BLaER1 (cell line): ENCODE results near the gene TPGS1.

Source experiments
- H3K27ac ChIP-seq: shearing (Covaris generic); formaldehyde crosslinking; 2 replicates; pipeline ENCODE4 v1.8.1; 2022
- H3K27me3 ChIP-seq: shearing (Covaris generic); formaldehyde crosslinking; 2 replicates; pipeline ENCODE4 v1.8.1; 2022
- H3K36me3 ChIP-seq: shearing (Covaris generic); formaldehyde crosslinking; 2 replicates; pipeline ENCODE4 v1.8.1; 2022
- H3K4me1 ChIP-seq: shearing (Covaris generic); formaldehyde crosslinking; 2 replicates; pipeline ENCODE4 v1.8.1; 2022
- H3K4me2 ChIP-seq: shearing (Covaris generic); formaldehyde crosslinking; 2 replicates; pipeline ENCODE4 v1.8.1; 2022
- H3K4me3 ChIP-seq: shearing (Covaris generic); formaldehyde crosslinking; 2 replicates; pipeline ENCODE4 v1.8.1; 2022
- H3K9ac ChIP-seq: shearing (Covaris generic); formaldehyde crosslinking; 2 replicates; pipeline ENCODE4 v1.8.1; 2022
- H3K9me3 ChIP-seq: shearing (Covaris generic); formaldehyde crosslinking; 2 replicates; pipeline ENCODE4 v1.8.1; 2022
- H4K20me1 ChIP-seq: shearing (Covaris generic); formaldehyde crosslinking; 2 replicates; pipeline ENCODE4 v1.8.1; 2022
- Cebpa-rat ChIP-seq: shearing (Covaris generic); IDR thresholded peaks from 2 replicates; pipeline ENCODE4 v1.8.1; 2022

Gene TPGS1

GRCh38 chr19:532561-533363, 25.5 kb downstream of the TPGS1 start:
- Histone ChIP-seq H3K27ac (peak overlapping the region; percentile 90), H3K9me3 (no peaks in the 10 kb centered on the region), H3K4me2 (peak overlapping the region; percentile 99), H3K4me3 (peak overlapping the region; percentile 87), H3K27me3 (no peaks in the 10 kb centered on the region), H3K36me3 (peaks cover 36% of the 10 kb centered on the region), H3K4me1 (peaks cover 24% of the 10 kb centered on the region), H3K9ac (peak overlapping the region; percentile 90), H4K20me1 (peaks cover 54% of the 10 kb centered on the region)
- TF ChIP-seq Cebpa-rat = no peak

- H3K27ac ChIP-seq = peak overlapping the region; percentile 90
- no peak for TF ChIP-seq Cebpa-rat
- peak overlapping the region; percentile 87 for H3K4me3 ChIP-seq
- peaks cover 61% of the 10 kb centered on the region for H4K20me1 ChIP-seq
- no peaks in the 10 kb centered on the region for H3K27me3 ChIP-seq
- H3K9ac ChIP-seq = peak overlapping the region; percentile 90
- peaks cover 43% of the 10 kb centered on the region for H3K36me3 ChIP-seq
- H3K4me1 ChIP-seq = peaks cover 31% of the 10 kb centered on the region
- no peaks in the 10 kb centered on the region for H3K9me3 ChIP-seq
- H3K4me2 ChIP-seq = peak overlapping the region; percentile 99
Observed at GRCh38 chr19:533364-534058, 26.2 kb downstream of the TPGS1 start.

DNA sequence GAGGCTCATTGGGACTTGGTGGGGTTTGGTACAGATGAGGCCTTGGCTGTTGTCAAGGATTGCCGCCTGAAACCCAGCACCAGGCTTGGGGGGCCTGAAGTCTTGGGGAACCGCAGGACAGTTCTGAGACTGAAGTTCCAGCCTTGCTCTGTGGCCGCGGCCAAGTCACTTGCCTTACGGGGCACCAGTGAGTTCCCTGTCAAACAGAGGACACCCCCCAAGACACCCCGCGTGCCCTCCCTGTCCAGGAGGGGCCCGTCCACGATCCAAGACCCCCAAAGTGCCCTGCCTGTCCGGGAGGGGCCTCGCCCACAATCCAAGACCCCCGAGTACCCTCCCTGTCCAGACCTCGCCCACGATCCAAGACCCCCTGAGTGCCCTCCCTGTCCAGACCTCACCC, 26.8 kb downstream of the TPGS1 start:
- H4K20me1 ChIP-seq = peaks cover 67% of the 10 kb centered on the region
- H3K9ac ChIP-seq = peak overlapping the region; percentile 90
- no peaks in the 10 kb centered on the region for H3K27me3 ChIP-seq
- peaks cover 37% of the 10 kb centered on the region for H3K4me1 ChIP-seq
- peak overlapping the region; percentile 90 for H3K27ac ChIP-seq
- peaks cover 49% of the 10 kb centered on the region for H3K36me3 ChIP-seq
- H3K4me2 ChIP-seq = peak overlapping the region; percentile 99
- no peak for TF ChIP-seq Cebpa-rat
- peak overlapping the region; percentile 87 for H3K4me3 ChIP-seq
- no peaks in the 10 kb centered on the region for H3K9me3 ChIP-seq

DNA sequence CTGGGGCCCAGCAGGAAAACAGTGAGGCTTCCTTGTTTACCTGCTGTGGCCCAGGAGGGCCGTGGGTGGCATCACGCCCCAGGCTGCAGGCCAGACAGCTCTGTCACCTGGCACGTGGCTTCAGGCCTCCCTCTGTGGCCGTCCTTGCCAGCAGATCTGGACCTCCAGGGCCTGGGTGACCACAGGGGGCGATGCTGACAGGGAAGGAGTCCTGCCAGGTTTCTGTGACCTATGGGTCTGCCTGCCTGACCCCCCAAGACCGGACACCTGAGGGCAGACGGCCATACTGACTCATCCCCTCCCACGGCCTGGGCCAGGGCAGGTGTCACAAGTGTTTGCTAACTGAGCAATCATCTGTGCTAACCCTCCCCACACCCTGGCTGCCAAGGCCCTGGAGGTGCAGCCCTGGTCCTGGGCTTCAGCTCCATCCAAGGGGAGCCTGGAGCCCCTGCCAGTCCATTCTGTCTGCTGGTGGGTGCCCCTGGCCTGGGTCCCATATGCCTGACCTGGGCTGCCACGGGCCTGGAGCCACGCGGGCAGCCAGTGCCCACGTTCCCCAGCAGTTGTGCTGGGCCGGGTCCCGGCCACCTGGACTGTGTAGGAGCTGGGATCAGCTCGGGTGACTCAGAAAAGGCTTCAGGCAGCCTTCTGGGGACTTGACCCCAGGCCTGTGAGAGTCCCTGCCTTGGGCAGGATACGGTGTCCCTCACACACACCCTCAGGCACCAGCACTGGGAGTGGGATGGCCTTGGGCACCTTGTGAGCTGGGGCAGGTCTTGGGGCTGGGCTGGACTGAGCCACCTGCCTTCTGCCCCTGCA, 27.9 kb downstream of the TPGS1 start:
- H3K27me3 ChIP-seq = no peaks in the 10 kb centered on the region
- peaks cover 73% of the 10 kb centered on the region for H4K20me1 ChIP-seq
- H3K4me3 ChIP-seq = no peak overlapping the region
- H3K4me2 ChIP-seq = no peak overlapping the region
- H3K36me3 ChIP-seq = peaks cover 57% of the 10 kb centered on the region
- H3K27ac ChIP-seq = 0 out of 2 replicates have a peak overlapping the region, but pooled peaks have one; percentile 6
- no peak overlapping the region for H3K9ac ChIP-seq
- H3K9me3 ChIP-seq = no peaks in the 10 kb centered on the region
- no peak for TF ChIP-seq Cebpa-rat
- H3K4me1 ChIP-seq = peaks cover 42% of the 10 kb centered on the region

GRCh38 chr19:536031-536880, 29.0 kb downstream of the TPGS1 start:
- Histone ChIP-seq H3K9me3 (no peaks in the 10 kb centered on the region), H3K4me2 (no peak overlapping the region), H3K4me3 (no peak overlapping the region), H3K27ac (no peak overlapping the region), H3K27me3 (no peaks in the 10 kb centered on the region), H3K9ac (no peak overlapping the region), H4K20me1 (peaks cover 79% of the 10 kb centered on the region), H3K4me1 (peaks cover 36% of the 10 kb centered on the region), H3K36me3 (peaks cover 63% of the 10 kb centered on the region)
- TF ChIP-seq Cebpa-rat = no peak

DNA sequence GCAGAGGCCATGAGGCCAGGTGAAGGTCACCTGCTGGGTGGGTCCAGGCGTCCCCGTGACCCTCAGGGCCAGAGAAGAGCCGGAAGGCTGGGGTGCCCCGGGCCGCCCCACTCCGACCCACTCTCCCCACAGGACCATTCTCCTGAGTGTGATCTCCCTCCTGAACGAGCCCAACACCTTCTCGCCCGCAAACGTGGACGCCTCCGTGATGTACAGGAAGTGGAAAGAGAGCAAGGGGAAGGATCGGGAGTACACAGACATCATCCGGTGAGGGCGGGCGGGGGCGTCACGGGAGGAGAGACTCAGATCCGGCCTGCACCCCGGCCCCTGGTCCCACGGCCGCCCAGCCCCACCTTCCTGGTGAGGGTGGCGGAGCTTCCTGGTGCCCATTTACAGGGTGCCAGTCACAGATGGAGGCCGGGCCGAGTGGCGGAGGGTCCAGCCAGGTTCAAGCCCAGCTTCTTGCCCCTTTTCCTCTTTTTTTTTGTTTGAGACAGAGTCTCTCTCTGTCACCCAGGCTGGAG, 29.6 kb downstream of the TPGS1 start:
- no peak overlapping the region for H3K4me3 ChIP-seq
- H3K9me3 ChIP-seq = no peaks in the 10 kb centered on the region
- no peak overlapping the region for H3K27ac ChIP-seq
- H3K4me1 ChIP-seq = peaks cover 41% of the 10 kb centered on the region
- no peak for TF ChIP-seq Cebpa-rat
- no peak overlapping the region for H3K4me2 ChIP-seq
- H3K9ac ChIP-seq = no peak overlapping the region
- H4K20me1 ChIP-seq = peaks cover 84% of the 10 kb centered on the region
- H3K27me3 ChIP-seq = no peaks in the 10 kb centered on the region
- H3K36me3 ChIP-seq = peaks cover 70% of the 10 kb centered on the region

DNA sequence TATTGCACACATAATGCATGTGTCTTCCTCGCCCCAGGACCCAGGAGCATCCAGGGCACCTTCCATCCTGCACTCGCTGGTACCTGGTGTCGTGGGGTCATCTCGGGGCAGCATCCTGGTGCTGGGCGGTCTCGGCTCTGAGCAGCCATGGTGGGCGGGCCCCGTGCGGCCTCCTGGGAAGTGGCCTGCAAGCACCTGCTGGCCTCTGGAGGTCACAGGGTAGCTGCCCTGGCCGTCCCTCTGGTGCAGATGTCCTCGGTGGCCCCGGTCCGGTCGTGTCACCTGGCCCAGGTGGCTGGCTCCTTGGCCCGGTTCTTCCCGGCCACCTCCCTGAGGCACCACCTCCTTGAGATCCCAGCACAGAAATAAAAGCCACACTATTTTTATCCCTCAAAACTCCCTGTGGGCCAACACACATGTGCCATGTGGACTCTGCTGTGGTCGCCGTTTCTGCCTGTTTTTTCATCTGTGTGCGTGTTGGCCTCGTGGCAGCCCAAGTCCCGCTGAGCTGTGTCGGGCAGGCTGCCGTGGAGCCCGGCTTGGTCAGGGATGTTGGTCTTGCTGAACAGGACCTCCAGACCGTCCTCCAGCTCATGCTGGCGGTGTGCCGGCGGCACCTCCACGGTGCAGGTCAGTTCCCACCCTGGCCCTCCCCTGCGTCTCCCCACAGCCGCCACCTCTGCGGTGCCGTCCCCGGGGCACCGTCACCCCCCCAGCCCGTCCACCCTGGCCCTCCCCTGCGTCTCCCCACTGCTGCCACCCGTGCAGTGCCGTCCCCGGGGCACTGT, 31.5 kb downstream of the TPGS1 start:
- H3K27me3 ChIP-seq = no peaks in the 10 kb centered on the region
- H4K20me1 ChIP-seq = peaks cover 73% of the 10 kb centered on the region
- H3K4me3 ChIP-seq = no peak overlapping the region; the same call in 1 of the 2 replicates
- H3K36me3 ChIP-seq = peaks cover 86% of the 10 kb centered on the region
- H3K4me2 ChIP-seq = peak overlapping the region; percentile 81
- H3K9me3 ChIP-seq = no peaks in the 10 kb centered on the region
- peaks cover 43% of the 10 kb centered on the region for H3K4me1 ChIP-seq
- peak overlapping the region; percentile 75 for H3K27ac ChIP-seq
- TF ChIP-seq Cebpa-rat = no peak
- peak overlapping the region; percentile 48; the same call in 1 of the 2 replicates for H3K9ac ChIP-seq

DNA sequence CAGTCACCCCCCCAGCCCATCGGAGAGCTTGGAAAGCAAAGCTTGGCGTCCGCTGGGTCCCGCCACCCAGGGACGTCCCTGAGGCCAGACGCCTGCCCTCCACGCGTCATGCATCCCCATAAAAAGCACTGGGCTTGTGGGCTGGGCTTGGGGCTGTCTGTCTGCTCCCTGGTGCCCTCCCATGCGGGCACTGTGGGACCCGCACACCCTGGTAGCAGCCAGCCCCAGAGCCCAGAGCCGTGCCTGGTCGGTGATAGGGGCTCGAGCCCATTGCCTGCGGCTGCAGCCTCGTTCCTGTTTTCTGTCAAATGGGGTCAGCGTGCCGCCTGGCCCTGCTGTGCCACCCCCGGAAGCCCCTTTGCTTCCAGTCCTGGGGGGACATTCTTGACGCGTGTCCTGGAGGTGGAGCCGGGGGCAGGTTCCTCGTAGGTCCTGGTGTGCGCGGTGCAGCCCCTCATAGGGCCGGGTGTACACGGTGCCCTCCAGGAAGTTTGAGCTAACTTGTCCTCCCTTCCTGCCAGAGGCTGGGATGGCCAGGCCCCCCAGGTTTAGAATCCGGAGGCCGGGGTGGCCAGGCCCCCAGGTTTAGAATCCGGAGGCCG, 32.2 kb downstream of the TPGS1 start:
- no peak for TF ChIP-seq Cebpa-rat
- H3K27ac ChIP-seq = peak overlapping the region; percentile 75
- no peak overlapping the region for H3K4me3 ChIP-seq
- H3K4me2 ChIP-seq = peak overlapping the region; percentile 81
- peaks cover 84% of the 10 kb centered on the region for H3K36me3 ChIP-seq
- H4K20me1 ChIP-seq = peaks cover 71% of the 10 kb centered on the region
- H3K27me3 ChIP-seq = no peaks in the 10 kb centered on the region
- H3K4me1 ChIP-seq = peaks cover 44% of the 10 kb centered on the region
- no peaks in the 10 kb centered on the region for H3K9me3 ChIP-seq
- H3K9ac ChIP-seq = peak overlapping the region; percentile 48; the same call in 1 of the 2 replicates
